ENCODE data around the gene HMSD. TPM values are rescaled to one million over a fixed set of nuclear protein-coding genes. Genes with fewer than 3 reads are reported as not detected.
A peak's percentile ranks its signal among the peaks of the same experiment; 100 is the strongest.

The HMSD gene
- total RNA-seq, 1 donor from 2014 or later, result not detected

DNA sequence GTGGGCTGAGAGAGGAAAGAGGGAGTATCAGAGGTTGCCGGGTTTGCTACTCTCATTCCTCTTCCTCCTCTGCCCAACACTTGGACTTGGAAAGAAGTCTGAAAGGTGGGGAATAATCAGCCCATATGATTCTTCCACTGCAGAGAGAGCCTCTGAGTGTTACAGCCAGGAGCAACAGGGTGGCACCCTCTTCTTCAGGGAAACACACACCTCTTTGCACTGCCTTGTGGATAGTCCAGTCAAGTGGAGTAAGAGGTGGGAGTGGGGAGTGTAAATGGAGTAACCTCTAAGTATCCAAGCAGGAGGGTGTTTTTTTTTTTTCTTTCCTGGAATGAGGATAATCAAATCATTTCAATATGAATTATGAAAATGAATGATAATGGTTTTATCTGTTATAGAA, 11.8 kb downstream of the HMSD start:
- DNase-seq, result no peak

DNA sequence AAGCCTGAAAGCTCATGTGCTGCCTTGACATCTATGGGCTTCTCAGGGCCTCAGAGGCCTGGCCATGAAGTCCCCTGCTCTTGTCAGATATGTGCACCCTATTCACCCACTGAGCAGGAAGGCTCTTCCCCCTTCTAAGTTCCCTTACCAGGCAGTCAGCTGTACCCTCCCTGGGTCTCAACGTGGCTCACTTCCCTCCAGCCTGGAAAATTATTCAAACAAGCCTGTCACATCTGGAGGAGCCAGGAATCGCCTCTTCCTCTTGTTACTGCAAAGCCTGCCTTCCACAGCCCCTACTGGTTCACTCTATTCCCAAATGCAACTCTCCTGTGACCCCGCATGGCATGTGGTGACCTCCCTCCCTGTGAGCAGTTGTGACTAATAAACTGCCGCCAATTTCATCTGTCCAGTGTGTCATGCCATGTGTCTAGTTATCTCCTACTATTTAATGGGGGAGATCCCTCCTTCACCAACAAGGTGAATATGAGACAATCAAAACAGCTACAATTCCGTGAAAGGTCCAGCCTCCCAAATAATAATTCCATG, 12.4 kb downstream of the HMSD start:
- no peak for DNase-seq

DNA sequence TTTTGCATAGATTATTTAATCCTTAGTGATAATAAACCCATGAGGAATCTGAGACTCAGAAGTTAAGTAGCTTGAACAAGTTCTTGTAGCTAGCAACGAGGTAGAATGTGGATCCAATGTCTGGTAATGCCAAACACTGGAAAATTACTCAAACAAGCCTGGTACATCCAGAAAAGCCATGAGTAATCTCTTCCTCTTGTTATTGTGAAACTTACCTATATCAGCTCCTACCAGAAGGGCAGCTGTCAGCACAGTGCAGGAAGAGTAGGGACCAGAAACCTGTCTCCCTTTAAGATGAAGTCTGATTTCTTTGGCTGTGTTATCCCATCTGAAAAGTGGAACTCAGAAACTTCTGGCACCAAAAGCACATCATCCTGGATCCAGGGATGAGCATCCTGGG, 13.0 kb downstream of the HMSD start:
- DNase-seq, result peak; percentile 15

GRCh38 chr18:63963615-63964256, 14.6 kb downstream of the HMSD start:
- DNase-seq, result peak; percentile 76

GRCh38 chr18:63964908-63965307, 15.8 kb downstream of the HMSD start:
- no peak for DNase-seq

DNA sequence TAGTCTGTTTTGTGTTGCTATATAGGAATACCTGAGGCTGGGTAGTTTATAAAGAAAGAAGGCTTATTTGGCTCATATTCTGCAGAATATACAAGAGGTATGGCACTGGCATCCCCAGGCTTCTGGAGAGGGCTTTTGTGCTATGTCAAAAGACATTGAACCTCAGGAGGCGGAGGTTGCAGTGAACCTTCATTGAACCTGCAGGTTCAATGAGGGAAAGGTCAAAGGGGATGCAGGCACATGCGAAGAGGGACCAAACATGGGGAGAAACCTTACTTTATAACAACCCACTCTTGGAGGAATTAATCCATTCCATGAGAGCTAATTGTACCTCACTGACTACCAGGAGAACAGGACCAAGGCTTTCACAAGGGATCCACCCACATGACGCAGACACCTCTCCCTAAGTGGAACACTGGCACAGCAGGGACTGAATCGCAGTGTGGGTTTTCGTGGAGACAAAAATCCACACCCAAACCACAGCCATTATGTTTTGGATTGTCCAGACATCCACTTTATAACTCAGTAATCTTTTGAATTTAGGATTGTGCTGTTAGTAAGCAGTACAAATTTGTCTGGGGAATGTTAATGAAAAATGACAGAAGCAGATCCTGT, 16.7 kb downstream of the HMSD start:
- DNase-seq, result no peak

DNA sequence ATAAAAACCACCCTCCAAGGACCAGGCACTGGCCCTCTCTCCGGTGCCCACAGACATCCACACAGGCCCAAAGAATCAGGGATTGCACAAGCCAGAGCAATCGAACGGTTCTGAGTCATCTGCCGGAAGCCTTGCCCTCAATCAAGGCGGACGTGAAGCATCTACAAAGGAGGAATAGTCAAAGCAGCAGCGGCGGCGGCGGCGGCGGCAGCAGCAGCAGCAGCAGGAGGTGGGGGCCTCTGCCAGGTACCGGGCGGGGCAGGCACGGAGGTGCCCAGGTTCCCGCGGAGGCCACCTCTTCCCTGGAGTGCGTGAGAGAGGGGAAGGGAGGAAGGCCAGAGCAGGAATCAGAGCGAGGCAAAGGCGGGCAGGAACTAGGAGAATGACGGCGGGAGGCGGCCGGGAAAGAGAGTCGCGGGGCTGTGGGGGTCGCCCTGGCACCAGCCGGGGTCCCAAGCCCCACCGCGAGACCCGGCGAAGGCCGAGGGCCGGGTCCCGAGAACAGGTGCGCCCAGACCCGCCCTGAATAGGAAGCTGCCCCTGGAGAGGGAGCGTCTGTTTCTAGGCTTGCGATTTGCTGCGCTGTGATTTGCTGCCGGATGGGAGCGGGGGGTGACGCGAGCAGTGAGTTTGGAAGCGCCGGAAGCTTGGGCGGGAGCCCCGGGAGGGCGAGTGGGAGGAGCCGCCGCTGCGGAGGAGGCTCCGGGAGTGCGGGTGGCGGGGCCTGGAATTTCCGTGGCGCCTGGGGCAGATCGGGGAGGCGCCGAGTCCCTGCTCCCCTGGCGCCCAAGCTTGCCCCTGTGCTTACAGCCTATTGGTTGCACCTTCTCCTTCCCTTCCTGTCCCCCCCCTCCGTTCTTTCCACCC, 21.1 kb downstream of the HMSD start, which contains the start of gene SERPINB8:
SERPINB8 (plus strand) TSS at position 140 of the 867 bp plus-strand sequence. CDS start 8,228 bp downstream, outside the sequence.
- peak; percentile 90 for DNase-seq

DNA sequence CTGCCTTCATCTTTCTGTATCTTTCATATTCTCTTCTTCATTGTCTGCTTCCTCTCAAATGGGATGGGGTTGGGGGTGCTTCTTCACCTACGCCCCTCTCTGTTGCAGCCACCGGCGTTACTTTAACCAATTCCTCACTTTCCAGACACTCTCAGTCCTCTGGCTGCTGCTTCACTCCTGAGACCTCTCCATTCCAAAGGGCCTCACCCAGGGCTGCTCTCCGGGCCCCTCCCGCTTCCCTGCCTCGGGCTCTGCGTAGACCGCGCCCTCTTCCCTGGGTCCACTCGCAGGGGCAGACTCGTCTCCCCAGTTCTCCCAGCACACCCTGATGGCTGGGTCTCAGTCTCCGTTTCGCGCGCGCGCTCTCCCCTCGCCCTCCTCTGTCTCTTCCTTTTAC, 21.7 kb downstream of the HMSD start:
- DNase-seq, result peak; percentile 35

- DNase-seq, result no peak
Observed at GRCh38 chr18:63971320-63972001, 22.4 kb downstream of the HMSD start.

- DNase-seq, result peak; percentile 24
Observed at GRCh38 chr18:63972002-63972376, 22.9 kb downstream of the HMSD start.

- DNase-seq, result peak; percentile 49
Observed at GRCh38 chr18:63974991-63975390, 25.9 kb downstream of the HMSD start.

GRCh38 chr18:63975628-63976027, 26.5 kb downstream of the HMSD start:
- no peak for DNase-seq

- DNase-seq, result no peak
Observed at GRCh38 chr18:63977040-63977439, 27.9 kb downstream of the HMSD start.

DNA sequence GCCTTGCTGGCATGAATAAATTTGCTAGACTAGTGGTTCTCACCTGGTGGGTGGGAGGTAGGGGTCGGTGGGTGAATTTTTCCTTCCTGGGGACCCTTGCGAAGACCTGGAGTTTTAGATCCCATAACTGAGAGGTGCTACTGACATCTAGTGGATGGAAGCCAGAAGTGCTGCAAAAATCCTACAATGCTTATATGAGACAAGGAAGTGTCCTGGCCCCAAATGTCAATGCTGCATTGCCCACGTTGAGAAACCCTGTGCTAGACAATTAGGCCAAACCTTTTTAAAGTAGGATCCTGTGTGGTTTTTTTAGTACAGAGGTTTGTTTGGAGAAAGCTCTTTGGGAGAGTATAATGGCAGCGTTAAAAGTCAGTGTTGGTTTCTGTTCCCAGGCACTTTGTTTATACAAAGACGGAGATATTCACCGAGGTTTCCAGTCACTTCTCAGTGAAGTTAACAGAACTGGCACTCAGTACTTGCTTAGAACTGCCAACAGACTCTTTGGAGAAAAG, 30.4 kb downstream of the HMSD start:
- DNase-seq, result peak; percentile 78

DNA sequence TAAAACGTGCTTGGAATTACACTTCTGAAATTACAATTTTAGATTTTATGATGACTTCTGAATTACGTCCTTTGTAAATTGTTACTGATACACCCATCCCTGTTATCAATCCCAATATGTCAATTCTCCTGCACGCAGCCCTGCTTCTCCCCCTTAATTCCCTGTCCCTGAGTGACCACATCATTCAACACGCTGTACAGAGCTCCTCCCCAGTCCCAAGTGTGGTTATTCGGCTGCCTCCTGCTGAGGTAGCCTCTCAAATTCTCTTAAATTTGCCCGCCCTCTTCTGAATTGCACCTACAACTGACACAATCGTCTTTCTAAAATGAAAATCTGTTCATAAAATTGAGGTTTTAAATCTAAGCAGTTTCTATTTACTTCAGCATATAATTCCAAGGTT, 30.9 kb downstream of the HMSD start:
- DNase-seq, result no peak

DNA sequence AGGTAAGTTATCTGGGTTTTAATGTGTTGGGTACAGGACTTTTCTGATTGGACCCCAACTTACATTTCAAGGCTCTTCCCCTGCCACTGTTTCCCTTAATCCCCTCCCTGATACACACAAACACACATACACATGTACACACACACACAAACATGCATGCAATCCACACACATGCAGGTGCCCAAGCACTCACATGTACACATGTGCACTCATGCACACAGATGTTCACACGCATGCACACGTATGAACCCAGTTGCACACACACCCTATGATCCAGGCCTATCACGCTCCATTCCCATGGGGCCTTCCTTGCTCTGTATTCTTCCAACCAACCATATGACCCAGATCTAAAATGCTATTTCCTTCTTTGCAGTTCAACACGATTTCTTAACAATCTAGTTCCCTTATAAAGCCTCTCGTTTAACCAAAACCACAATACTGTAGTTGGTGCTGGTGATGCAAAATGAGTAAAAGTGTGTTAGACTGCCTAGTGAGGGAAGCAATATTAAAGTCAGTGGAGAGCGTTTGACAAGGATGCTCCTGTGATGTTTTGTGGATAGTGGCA, 31.9 kb downstream of the HMSD start:
- no peak for DNase-seq

- DNase-seq, result no peak
Observed at GRCh38 chr18:63981719-63982118, 32.6 kb downstream of the HMSD start.

GRCh38 chr18:63982361-63982760, 33.3 kb downstream of the HMSD start:
- DNase-seq, result no peak

GRCh38 chr18:63986885-63987284, 37.8 kb downstream of the HMSD start:
- no peak for DNase-seq

- no peak for DNase-seq
Observed at GRCh38 chr18:63987743-63988142, 38.6 kb downstream of the HMSD start.

DNA sequence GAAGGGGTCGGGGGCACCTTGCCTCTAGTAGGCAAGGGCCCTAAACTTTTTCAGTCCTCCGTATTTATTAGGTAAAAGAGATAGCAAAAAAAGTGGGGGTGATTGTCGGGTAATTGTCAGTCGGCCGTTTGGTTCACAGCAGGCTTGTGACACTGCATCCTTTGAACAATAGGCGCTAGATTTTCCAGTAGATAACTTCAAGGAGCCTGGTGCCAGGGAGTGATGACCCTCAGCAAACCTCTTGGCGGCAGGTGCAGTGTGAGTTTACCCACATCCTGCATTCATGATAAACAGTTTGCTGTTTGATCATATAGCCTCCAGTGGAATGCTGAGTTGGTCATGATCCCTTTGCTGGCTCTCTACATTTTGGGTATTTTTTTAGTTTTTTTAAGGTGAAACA, 43.6 kb downstream of the HMSD start:
- DNase-seq, result no peak

- peak; percentile 66 for DNase-seq
Observed at GRCh38 chr18:63994783-63995399, 45.8 kb downstream of the HMSD start.

Measured in dermis blood vessel endothelial cell (primary cell).